Mesenchymal stem cell (in vitro differentiated cells and primary cell): Measurements from ENCODE around the gene SERPINH1.
A peak's percentile ranks its signal among the peaks of the same experiment; 100 is the strongest.

Experiments
- DNase-seq: peaks from one replicate; pipeline ENCODE4 v3.0.0-alpha.2; 2013
- H2AFZ ChIP-seq: one replicate; pipeline ENCODE4 v1.6.1; 2013; ENCODE audit warnings: low read depth, mild to moderate bottlenecking, control low read depth, inconsistent platforms, low read length, moderate library complexity
- H2AK5ac ChIP-seq: 2 replicates; pipeline ENCODE4 v1.6.1; 2013; ENCODE audit warnings: low read length, moderate library complexity, mild to moderate bottlenecking, inconsistent platforms; ENCODE audit not compliant: severe bottlenecking
- H2BK120ac ChIP-seq: one replicate; pipeline ENCODE4 v1.6.1; 2013; ENCODE audit warnings: low read depth, mild to moderate bottlenecking, inconsistent platforms, low read length, moderate library complexity
- H2BK12ac ChIP-seq, 2 experiments: one replicate each; pipeline ENCODE4 v1.6.1; 2013; ENCODE audit warnings: inconsistent platforms in 2 of 2, low read length in 2 of 2, mild to moderate bottlenecking in 2 of 2, moderate library complexity in 2 of 2, control low read depth in 1 of 2
- H2BK15ac ChIP-seq: one replicate; pipeline ENCODE4 v1.6.1; 2013; ENCODE audit warnings: mild to moderate bottlenecking, low read depth, inconsistent platforms; ENCODE audit not compliant: poor library complexity, severe bottlenecking
- H2BK5ac ChIP-seq: 2 replicates; pipeline ENCODE4 v1.6.1; 2013; ENCODE audit warnings: low read depth, mild to moderate bottlenecking, low read length, control low read depth, inconsistent platforms; ENCODE audit not compliant: poor library complexity, severe bottlenecking
- H3K14ac ChIP-seq, 2 experiments: one replicate each; pipeline ENCODE4 v1.6.1; 2013; ENCODE audit warnings: inconsistent platforms in 2 of 2, low read length in 2 of 2, control low read depth in 1 of 2, mild to moderate bottlenecking in 1 of 2, moderate library complexity in 1 of 2
- H3K18ac ChIP-seq, 2 experiments: one replicate each; pipeline ENCODE4 v1.6.1; 2013; ENCODE audit warnings: inconsistent platforms in 2 of 2, low read length in 2 of 2, control low read depth in 1 of 2, low read depth in 1 of 2, mild to moderate bottlenecking in 1 of 2
- H3K23ac ChIP-seq, 2 experiments: one replicate each; pipeline ENCODE4 v1.6.1; 2013; ENCODE audit warnings: inconsistent platforms in 2 of 2, low read length in 2 of 2, mild to moderate bottlenecking in 2 of 2, moderate library complexity in 2 of 2, control low read depth in 1 of 2
- H3K27ac ChIP-seq: 2 replicates; pipeline ENCODE4 v1.5.1; 2013; ENCODE audit warnings: mild to moderate bottlenecking, moderate library complexity, low read length, control low read depth, inconsistent platforms; ENCODE audit not compliant: poor library complexity, severe bottlenecking
- H3K27me3 ChIP-seq, 2 experiments: 2 replicates each; pipeline versions ENCODE4 v1.6.1 to v1.7.0; 2013; ENCODE audit warnings: low read length in 2 of 2, mild to moderate bottlenecking in 2 of 2, moderate library complexity in 2 of 2, control low read depth in 1 of 2, inconsistent platforms in 1 of 2; ENCODE audit not compliant: control insufficient read depth in 1 of 2, insufficient read depth in 1 of 2
- H3K36me3 ChIP-seq, 2 experiments: 2 replicates each; pipeline versions ENCODE4 v1.6.1 to v1.7.0; 2013; ENCODE audit warnings: low read length in 2 of 2, control low read depth in 1 of 2, inconsistent platforms in 1 of 2, low read depth in 1 of 2, mild to moderate bottlenecking in 1 of 2; ENCODE audit not compliant: insufficient read depth in 2 of 2, control insufficient read depth in 1 of 2
- H3K4ac ChIP-seq, 2 experiments: one replicate each; pipeline ENCODE4 v1.6.1; 2013; ENCODE audit warnings: inconsistent platforms in 2 of 2, low read length in 2 of 2, mild to moderate bottlenecking in 2 of 2, moderate library complexity in 2 of 2, control low read depth in 1 of 2, low read depth in 1 of 2
- H3K4me1 ChIP-seq: 2 replicates; pipeline ENCODE4 v1.6.1; 2013; ENCODE audit warnings: low read depth, low read length, control low read depth; ENCODE audit not compliant: control insufficient read depth, insufficient read depth
- H3K4me2 ChIP-seq: 2 replicates; pipeline ENCODE4 v1.6.1; 2013; ENCODE audit warnings: low read length, mild to moderate bottlenecking, inconsistent platforms; ENCODE audit not compliant: poor library complexity, severe bottlenecking
- H3K4me3 ChIP-seq, 2 experiments: 2 replicates each; pipeline versions ENCODE4 v1.5.1 to v1.7.0; 2013; ENCODE audit warnings: low read length in 2 of 2, mild to moderate bottlenecking in 2 of 2, control low read depth in 1 of 2, low read depth in 1 of 2; ENCODE audit not compliant: insufficient read depth in 1 of 2
- H3K79me1 ChIP-seq: replicated peaks from 2 replicates; pipeline ENCODE4 v1.6.1; 2013; ENCODE audit warnings: mild to moderate bottlenecking, control low read depth, low read length, inconsistent platforms; ENCODE audit not compliant: poor library complexity, severe bottlenecking
- H3K9ac ChIP-seq: 2 replicates; pipeline ENCODE4 v1.7.0; 2013; ENCODE audit warnings: mild to moderate bottlenecking, low read length, moderate library complexity
- H3K9me3 ChIP-seq: 2 replicates; pipeline ENCODE4 v1.7.0; 2013; ENCODE audit warnings: mild to moderate bottlenecking, low read length; ENCODE audit not compliant: control insufficient read depth
- H4K8ac ChIP-seq: one replicate; pipeline ENCODE4 v1.6.1; 2013; ENCODE audit warnings: inconsistent platforms, mild to moderate bottlenecking, low read length, moderate library complexity
- H4K91ac ChIP-seq: one replicate; pipeline ENCODE4 v1.6.1; 2013; ENCODE audit warnings: mild to moderate bottlenecking, low read length, inconsistent platforms
- WGBS: methylation state at CpG from one replicate; pipeline ENCODE4 v1.1.7; 2013; ENCODE audit warnings: mixed read lengths; 5-methylcytosine and 5-hydroxymethylcytosine counted together

The SERPINH1 gene

GRCh38 chr11:75582506-75582894 is 20.4 kb downstream of the SERPINH1 start:
- peaks cover 13% of the 10 kb centered on the region for H3K4me1 ChIP-seq
- peak overlapping the region in 1 of 2 experiments; percentile 80 for H3K4me3 ChIP-seq
- H3K36me3 ChIP-seq: no peaks in the 10 kb centered on the region
- no peak overlapping the region for H2BK120ac ChIP-seq
- no peak overlapping the region for H3K4me2 ChIP-seq
- H3K4ac ChIP-seq: peak overlapping the region in 1 of 2 experiments; percentile 99
- peaks cover 5% of the 10 kb centered on the region for H3K79me1 ChIP-seq
- whole genome bisulfite sequencing: 32% methylated on average over 4 of the region's 4 CpGs
- H3K27ac ChIP-seq: no peak overlapping the region
- H2AFZ ChIP-seq: peak overlapping the region; percentile 93
- no peak overlapping the region for H3K14ac ChIP-seq
- peak overlapping the region; percentile 100 for H4K8ac ChIP-seq
- H2BK12ac ChIP-seq: peak overlapping the region; percentile 9 to 61
- H3K18ac ChIP-seq: peak overlapping the region in 1 of 2 experiments; percentile 98
- H4K91ac ChIP-seq: no peak overlapping the region
- peak overlapping the region; percentile 17 for H2AK5ac ChIP-seq
- H3K9me3 ChIP-seq: no peaks in the 10 kb centered on the region
- no peak overlapping the region for H2BK5ac ChIP-seq
- no peak for DNase-seq
- no peak overlapping the region for H3K23ac ChIP-seq
- H2BK15ac ChIP-seq: peak overlapping the region; percentile 82
- no peaks in the 10 kb centered on the region for H3K27me3 ChIP-seq
- H3K9ac ChIP-seq: peak overlapping the region; percentile 90

GRCh38 chr11:75582895-75583717 is 21.1 kb downstream of the SERPINH1 start:
- peak overlapping the region in 1 of 2 experiments; percentile 96 for H3K23ac ChIP-seq
- WGBS: 3% methylated on average over 57 of the region's 68 CpGs
- H3K9ac ChIP-seq: peak overlapping the region; percentile 90
- peak; percentile 84 for DNase-seq
- H3K27ac ChIP-seq: peak overlapping the region; percentile 79
- H2AFZ ChIP-seq: peak overlapping the region; percentile 93
- peak overlapping the region; percentile 76 to 80 for H3K4me3 ChIP-seq
- peak overlapping the region; percentile 98 for H4K91ac ChIP-seq
- H3K27me3 ChIP-seq: no peaks in the 10 kb centered on the region
- peaks cover 5% of the 10 kb centered on the region for H3K79me1 ChIP-seq
- H2AK5ac ChIP-seq: peak overlapping the region; percentile 86
- H3K9me3 ChIP-seq: no peaks in the 10 kb centered on the region
- no peaks in the 10 kb centered on the region for H3K36me3 ChIP-seq
- peak overlapping the region in 1 of 2 experiments; percentile 61 for H2BK12ac ChIP-seq
- peak overlapping the region; percentile 86 for H2BK5ac ChIP-seq
- H3K14ac ChIP-seq: peak overlapping the region; percentile 94 to 99
- peak overlapping the region; percentile 97 to 98 for H3K18ac ChIP-seq
- H4K8ac ChIP-seq: peak overlapping the region; percentile 100
- peak overlapping the region; percentile 99 for H3K4ac ChIP-seq
- peak overlapping the region; percentile 60 for H2BK15ac ChIP-seq
- peak overlapping the region; percentile 77 for H3K4me2 ChIP-seq
- H3K4me1 ChIP-seq: peaks cover 13% of the 10 kb centered on the region
- peak overlapping the region; percentile 77 for H2BK120ac ChIP-seq

- H3K9me3 ChIP-seq: no peaks in the 10 kb centered on the region
- H2AK5ac ChIP-seq: peak overlapping the region; percentile 89
- H3K4me3 ChIP-seq: peak overlapping the region; percentile 76 to 80
- H3K4ac ChIP-seq: peak overlapping the region; percentile 97 to 99
- peak overlapping the region; percentile 90 for H3K9ac ChIP-seq
- peak; percentile 75 for DNase-seq
- H2AFZ ChIP-seq: peak overlapping the region; percentile 37
- no peaks in the 10 kb centered on the region for H3K36me3 ChIP-seq
- peak overlapping the region; percentile 77 for H3K4me2 ChIP-seq
- H3K23ac ChIP-seq: peak overlapping the region in 1 of 2 experiments; percentile 64
- peak overlapping the region; percentile 97 to 98 for H3K18ac ChIP-seq
- 38% methylated on average over 24 of the region's 42 CpGs for WGBS
- H3K27me3 ChIP-seq: no peaks in the 10 kb centered on the region
- H2BK120ac ChIP-seq: peak overlapping the region; percentile 77
- peak overlapping the region; percentile 68 for H3K27ac ChIP-seq
- H2BK5ac ChIP-seq: peak overlapping the region; percentile 86
- H2BK12ac ChIP-seq: peak overlapping the region in 1 of 2 experiments; percentile 62
- peaks cover 5% of the 10 kb centered on the region for H3K79me1 ChIP-seq
- H4K8ac ChIP-seq: peak overlapping the region; percentile 99
- peak overlapping the region; percentile 70 for H2BK15ac ChIP-seq
- peak overlapping the region; percentile 97 for H4K91ac ChIP-seq
- peaks cover 13% of the 10 kb centered on the region for H3K4me1 ChIP-seq
- peak overlapping the region; percentile 92 to 99 for H3K14ac ChIP-seq
These were observed 21.9 kb downstream of the SERPINH1 start for GRCh38 chr11:75583718-75584658.
